Suprapubic skin (tissue), 4 donors: ENCODE data around the gene STK10.

Experiments used
- POLR2A ChIP-seq, 2 donors: fragments of 450-650 bp; IDR thresholded peaks; one replicate each; pipeline ENCODE4 v1.6.1; 2017; ENCODE audit warnings: antibody characterized with exemption in 2 of 2, mild to moderate bottlenecking in 2 of 2, moderate library complexity in 2 of 2
- POLR2AphosphoS5 ChIP-seq, 3 donors: sonication (generic); formaldehyde crosslinking; IDR thresholded peaks; one replicate each; pipeline ENCODE4 v1.6.1; 2017; ENCODE audit warnings: antibody characterized with exemption in 3 of 3
- TF ChIP-seq, protein P1 (sequence below), 2 donors: fragments of 200-600 bp in 1 of 2; fragments of 450-650 bp in 1 of 2; sonication (generic) in 1 of 2; IDR thresholded peaks; one replicate each; pipeline ENCODE4 v1.5.1; 2016 to 2019; ENCODE audit warnings: antibody characterized with exemption in 2 of 2, mild to moderate bottlenecking in 1 of 2, moderate library complexity in 1 of 2

DNA sequence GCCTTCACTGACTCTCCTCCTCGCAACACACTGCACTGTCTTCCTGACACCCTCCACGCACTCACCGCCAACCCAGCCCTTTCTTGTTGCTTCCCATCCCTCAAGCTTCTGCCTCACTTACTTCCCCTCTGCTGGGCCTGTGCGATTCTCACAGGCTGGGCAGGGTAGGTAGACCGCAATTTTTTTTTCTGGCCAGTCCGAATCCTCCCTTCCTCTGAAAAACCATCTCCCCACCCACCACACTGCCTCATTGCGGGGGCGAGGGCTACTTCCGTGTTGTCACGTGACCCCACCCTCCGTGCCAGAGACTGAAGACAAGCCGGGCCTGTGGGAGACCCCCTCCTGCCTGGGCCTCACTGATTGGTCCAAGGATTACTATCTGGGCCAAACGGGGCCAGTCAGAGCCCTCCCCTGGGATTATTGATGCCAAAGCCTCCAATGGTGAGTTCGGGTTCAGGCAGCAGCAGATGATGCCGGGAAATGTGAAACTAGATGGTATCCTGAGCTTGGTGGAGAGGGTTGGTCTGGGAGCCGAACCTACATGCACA, 73.1 kb downstream of the STK10 start:
- TF ChIP-seq POLR2A (IDR thresholded peaks at IDR 0.05) (no peak), POLR2AphosphoS5 (IDR thresholded peaks at IDR 0.05) (no peak)
- TF ChIP-seq, protein P1, sequence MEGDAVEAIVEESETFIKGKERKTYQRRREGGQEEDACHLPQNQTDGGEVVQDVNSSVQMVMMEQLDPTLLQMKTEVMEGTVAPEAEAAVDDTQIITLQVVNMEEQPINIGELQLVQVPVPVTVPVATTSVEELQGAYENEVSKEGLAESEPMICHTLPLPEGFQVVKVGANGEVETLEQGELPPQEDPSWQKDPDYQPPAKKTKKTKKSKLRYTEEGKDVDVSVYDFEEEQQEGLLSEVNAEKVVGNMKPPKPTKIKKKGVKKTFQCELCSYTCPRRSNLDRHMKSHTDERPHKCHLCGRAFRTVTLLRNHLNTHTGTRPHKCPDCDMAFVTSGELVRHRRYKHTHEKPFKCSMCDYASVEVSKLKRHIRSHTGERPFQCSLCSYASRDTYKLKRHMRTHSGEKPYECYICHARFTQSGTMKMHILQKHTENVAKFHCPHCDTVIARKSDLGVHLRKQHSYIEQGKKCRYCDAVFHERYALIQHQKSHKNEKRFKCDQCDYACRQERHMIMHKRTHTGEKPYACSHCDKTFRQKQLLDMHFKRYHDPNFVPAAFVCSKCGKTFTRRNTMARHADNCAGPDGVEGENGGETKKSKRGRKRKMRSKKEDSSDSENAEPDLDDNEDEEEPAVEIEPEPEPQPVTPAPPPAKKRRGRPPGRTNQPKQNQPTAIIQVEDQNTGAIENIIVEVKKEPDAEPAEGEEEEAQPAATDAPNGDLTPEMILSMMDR (IDR thresholded peaks at IDR 0.05), result no peak
